SK-N-SH (cell line): ENCODE results near the gene PIP4K2C. TPM values are rescaled to one million over a fixed set of nuclear protein-coding genes. Genes with fewer than 3 reads are reported as not detected.

Experiments
- CTCF ChIA-PET: fragments of 300-600, 350-600 bp; formaldehyde crosslinking; extraction: SDS; loops from one replicate; lab custom pipeline; 2021; lab: Yijun Ruan, JAX
- POLR2A ChIA-PET: fragments of 350-600 bp; sonication (Branson Sonifier 250); formaldehyde crosslinking; extraction: SDS; loops from one replicate; lab custom pipeline; 2020; ENCODE audit warnings: antibody characterized with exemption, inconsistent platforms; lab: Yijun Ruan, JAX
- DNase-seq: peaks from one replicate; pipeline ENCODE4 v3.0.0; 2012
- H2AFZ ChIP-seq: fragments of 200-600 bp; sonication (generic); 2 replicates; pipeline ENCODE4 v1.8.1; 2016; ENCODE audit warnings: antibody characterized with exemption, mild to moderate bottlenecking, low read depth
- H3F3A ChIP-seq: fragments of 200-600 bp; sonication (generic); replicated peaks from 2 replicates; pipeline ENCODE3; 2016; ENCODE audit warnings: antibody characterized with exemption, mild to moderate bottlenecking; ENCODE audit not compliant: insufficient read depth
- H3K27ac ChIP-seq, 2 experiments: fragments of 200-500 bp in 1 of 2; fragments of 200-600 bp in 1 of 2; sonication (Bioruptor generic) in 1 of 2; sonication (generic), shearing (Covaris generic) in 1 of 2; 2 replicates each; pipeline versions ENCODE4 v1.5.1 to v1.6.1; 2014 to 2016; ENCODE audit warnings: low read depth in 2 of 2, inconsistent platforms in 1 of 2, low read length in 1 of 2, mild to moderate bottlenecking in 1 of 2, mixed read lengths in 1 of 2
- H3K27me3 ChIP-seq: fragments of 200-600 bp; sonication (generic), shearing (Covaris generic); 2 replicates; pipeline ENCODE4 v1.6.1; 2016; ENCODE audit warnings: mixed run types; ENCODE audit not compliant: insufficient read depth
- H3K36me3 ChIP-seq, 2 experiments: fragments of 200-500 bp in 1 of 2; fragments of 200-600 bp in 1 of 2; sonication (Bioruptor generic) in 1 of 2; sonication (generic) in 1 of 2; replicated peaks in 1 of 2; 2 replicates each; pipeline versions ENCODE3 to v1.5.1; 2014 to 2016; ENCODE audit warnings: low read length in 1 of 2, mild to moderate bottlenecking in 1 of 2; ENCODE audit not compliant: insufficient read depth in 2 of 2, control insufficient read depth in 1 of 2
- H3K4me1 ChIP-seq, 2 experiments: fragments of 200-500 bp in 1 of 2; fragments of 200-600 bp in 1 of 2; sonication (Bioruptor generic) in 1 of 2; sonication (generic), shearing (Covaris generic) in 1 of 2; 2 replicates each; pipeline versions ENCODE4 v1.5.1 to v1.6.1; 2014 to 2016; ENCODE audit warnings: low read depth in 1 of 2, low read length in 1 of 2, mixed run types in 1 of 2; ENCODE audit not compliant: insufficient read depth in 2 of 2, control insufficient read depth in 1 of 2
- H3K4me2 ChIP-seq: fragments of 200-600 bp; sonication (generic), shearing (Covaris generic); 2 replicates; pipeline ENCODE4 v1.6.1; 2017; ENCODE audit warnings: mixed run types
- H3K4me3 ChIP-seq, 2 experiments: fragments of 200-500 bp in 1 of 2; fragments of 200-600 bp in 1 of 2; sonication (Bioruptor generic) in 1 of 2; sonication (generic), shearing (Covaris generic) in 1 of 2; 2 replicates each; pipeline versions ENCODE4 v1.5.1 to v1.8.1; 2014 to 2016; ENCODE audit warnings: low read depth in 2 of 2, inconsistent platforms in 1 of 2, low read length in 1 of 2, mild to moderate bottlenecking in 1 of 2, mixed read lengths in 1 of 2, moderate library complexity in 1 of 2
- H3K79me2 ChIP-seq: fragments of 200-600 bp; sonication (generic); 2 replicates; pipeline ENCODE4 v1.8.1; 2017; ENCODE audit warnings: mild to moderate bottlenecking; ENCODE audit not compliant: insufficient read depth
- H3K9ac ChIP-seq: fragments of 200-600 bp; sonication (generic); 2 replicates; pipeline ENCODE4 v1.6.1; 2017; ENCODE audit warnings: mixed run types
- H3K9me2 ChIP-seq: fragments of 200-600 bp; sonication (generic); 2 replicates; pipeline ENCODE4 v1.6.1; 2017; ENCODE audit warnings: mixed run types
- H3K9me3 ChIP-seq: fragments of 200-600 bp; sonication (generic); 2 replicates; pipeline ENCODE4 v1.6.1; 2017; ENCODE audit warnings: mixed run types, mild to moderate bottlenecking, moderate library complexity
- H4K20me1 ChIP-seq: fragments of 200-600 bp; sonication (generic); 2 replicates; pipeline ENCODE4 v1.6.1; 2017; ENCODE audit warnings: mild to moderate bottlenecking, mixed run types; ENCODE audit not compliant: insufficient read depth
- CTCF ChIP-seq: fragments of 200-600 bp; sonication (generic); IDR thresholded peaks from 2 replicates; pipeline ENCODE4 v1.6.1; 2017; ENCODE audit warnings: antibody characterized with exemption, mild to moderate bottlenecking, moderate library complexity
- EZH2phosphoT487 ChIP-seq: fragments of 200-600 bp; sonication (generic); IDR thresholded peaks from 2 replicates; pipeline ENCODE4 v1.6.1; 2017; ENCODE audit warnings: low read depth, mixed run types, mild to moderate bottlenecking, antibody characterized with exemption, moderate library complexity, borderline replicate concordance
- GABPA ChIP-seq: IDR thresholded peaks from 2 replicates; pipeline ENCODE4 v1.4.0; 2012; ENCODE audit warnings: low read depth, mild to moderate bottlenecking
- JUND ChIP-seq: IDR thresholded peaks from 2 replicates; pipeline ENCODE4 v1.4.0; 2012
- MAX ChIP-seq: IDR thresholded peaks from 2 replicates; pipeline ENCODE4 v1.4.0; 2012; ENCODE audit warnings: low read depth
- NFIC ChIP-seq: IDR thresholded peaks from 2 replicates; pipeline ENCODE4 v1.4.0; 2012; ENCODE audit warnings: borderline replicate concordance
- POLR2AphosphoS5 ChIP-seq: IDR thresholded peaks from 2 replicates; pipeline ENCODE4 v1.6.1; 2012; ENCODE audit warnings: low read depth, low read length
- REST ChIP-seq: IDR thresholded peaks from 2 replicates; pipeline ENCODE4 v1.6.1; 2012; ENCODE audit warnings: mild to moderate bottlenecking, low read depth, low read length, moderate library complexity
- TCF12 ChIP-seq: IDR thresholded peaks from 2 replicates; pipeline ENCODE4 v1.4.0; 2012
- USF1 ChIP-seq: IDR thresholded peaks from 2 replicates; pipeline ENCODE4 v1.4.0; 2012; ENCODE audit warnings: low read depth, borderline replicate concordance
- USF2 ChIP-seq: fragments of 150-350 bp; IDR thresholded peaks from 2 replicates; pipeline ENCODE4 v1.6.1; 2017; ENCODE audit warnings: antibody characterized with exemption, low read length, low read depth, borderline replicate concordance
- YY1 ChIP-seq: IDR thresholded peaks from 2 replicates; pipeline ENCODE4 v1.4.0; 2012; ENCODE audit warnings: low read depth, mild to moderate bottlenecking
- ZBTB33 ChIP-seq: IDR thresholded peaks from 2 replicates; pipeline ENCODE4 v1.4.0; 2012; ENCODE audit warnings: low read depth, borderline replicate concordance
- WGBS: methylation state at CpG from one replicate; pipeline ENCODE4 v1.1.6; 2017; ENCODE audit warnings: low lambda C conversion rate; 5-methylcytosine and 5-hydroxymethylcytosine counted together
- polyA plus RNA-seq, 3 experiments: library from polyadenylated mRNA; depleted of rRNA; stranded (reverse); fragments of >200 nt; gene quantifications; 2 replicates each; pipeline ENCODE4 v1.2.3, GENCODE V29; 2012

The PIP4K2C gene
- polyA plus RNA-seq, 1 of the 3 experiments (the other 2 are of a cell fraction) = 34.2 TPM

- no peaks in the 10 kb centered on the region for H3K4me1 ChIP-seq
- H3K79me2 ChIP-seq = no peaks in the 10 kb centered on the region
- no peak overlapping the region for H3K27ac ChIP-seq
- H2AFZ ChIP-seq = no peak overlapping the region
- H3K9ac ChIP-seq = no peak overlapping the region
- no peaks in the 10 kb centered on the region for H3K9me3 ChIP-seq
- no peaks in the 10 kb centered on the region for H4K20me1 ChIP-seq
- 88% methylated on average over 4 of the region's 4 CpGs for WGBS
- no peak overlapping the region for H3K4me2 ChIP-seq
- POLR2A ChIA-PET = no interaction called here
- no peak overlapping the region for H3K4me3 ChIP-seq
- no peaks in the 10 kb centered on the region for H3K9me2 ChIP-seq
- peaks cover 30 to 82% of the 10 kb centered on the region in 2 experiments for H3K36me3 ChIP-seq
- TF ChIP-seq NFIC (no peak), ZBTB33 (no peak), MAX (no peak)
- CTCF ChIA-PET = interaction anchor here (0.8 to 7.6 kb wide), 8 partner anchors 9 to 155 kb away, joined by 4 to 298 read pairs (median 75); partner anchors contain the start of genes B4GALNT1, DTX3 and PIP4K2C
- H3K27me3 ChIP-seq = no peaks in the 10 kb centered on the region
- H3F3A ChIP-seq = no peaks in the 10 kb centered on the region
- DNase-seq = peak; percentile 25
Observed at GRCh38 chr12:57580466-57580795, 10.6 kb upstream of the PIP4K2C start.

GRCh38 chr12:57581802-57582201, 9.2 kb upstream of the PIP4K2C start:
- Histone ChIP-seq H3K27ac (no peak overlapping the region), H4K20me1 (no peaks in the 10 kb centered on the region), H3K4me2 (no peak overlapping the region), H3K9ac (no peak overlapping the region), H3F3A (no peaks in the 10 kb centered on the region), H3K9me2 (no peaks in the 10 kb centered on the region), H3K27me3 (no peaks in the 10 kb centered on the region), H3K9me3 (no peaks in the 10 kb centered on the region), H3K4me3 (no peak overlapping the region), H3K36me3 (peaks cover 23 to 76% of the 10 kb centered on the region in 2 experiments), H3K79me2 (no peaks in the 10 kb centered on the region), H3K4me1 (no peaks in the 10 kb centered on the region), H2AFZ (no peak overlapping the region)
- WGBS = 100% methylated on average over 1 of the region's 1 CpG
- ChIA-PET POLR2A (no interaction called here), CTCF (interaction anchor here (0.7 to 7.6 kb wide), 14 partner anchors 11 to 157 kb away, joined by 3 to 298 read pairs (median 52); partner anchors contain the start of genes ARHGEF25, B4GALNT1, DTX3 and OS9)
- no peak for DNase-seq
- no peak for TF ChIP-seq GABPA
- no peak for TF ChIP-seq USF1
- no peak for TF ChIP-seq EZH2phosphoT487
- TF ChIP-seq CTCF = no peak
- no peak for TF ChIP-seq TCF12
- TF ChIP-seq USF2 = no peak
- TF ChIP-seq REST = no peak
- no peak for TF ChIP-seq NFIC
- no peak for TF ChIP-seq POLR2AphosphoS5
- TF ChIP-seq YY1 = no peak
- no peak for TF ChIP-seq JUND
